RWPE1 (cell line): Measurements from ENCODE around the gene ID1.
"Not testable (repeated sequence)": the region's sequence is repeated elsewhere in the genome, so short reads cannot be mapped to it uniquely, and the experiment has no call there.

ENCODE experiments used
- CTCF ChIA-PET: fragments of 350-600 bp; sonication (Branson Sonifier 250); formaldehyde crosslinking; extraction: SDS; loops from one replicate; lab custom pipeline; 2021; lab: Yijun Ruan, JAX
- POLR2A ChIA-PET: fragments of 400-600 bp; formaldehyde crosslinking; extraction: SDS; loops from one replicate; lab custom pipeline; 2020; ENCODE audit warnings: antibody characterized with exemption; ENCODE audit not compliant: low non-redundant PET; lab: Yijun Ruan, JAX
- DNase-seq: peaks from one replicate; pipeline ENCODE4 v3.0.0; 2012; ENCODE audit warnings: low spot score
- H3K27ac ChIP-seq: fragments of 450-650 bp; 2 replicates; pipeline ENCODE4 v1.5.1; 2017
- TF ChIP-seq, protein P1 (sequence below): fragments of 450-650 bp; conservative IDR thresholded peaks from 2 replicates; pipeline ENCODE4 v1.5.1; 2017; ENCODE audit warnings: low read depth, mild to moderate bottlenecking

ID1 gene

DNA sequence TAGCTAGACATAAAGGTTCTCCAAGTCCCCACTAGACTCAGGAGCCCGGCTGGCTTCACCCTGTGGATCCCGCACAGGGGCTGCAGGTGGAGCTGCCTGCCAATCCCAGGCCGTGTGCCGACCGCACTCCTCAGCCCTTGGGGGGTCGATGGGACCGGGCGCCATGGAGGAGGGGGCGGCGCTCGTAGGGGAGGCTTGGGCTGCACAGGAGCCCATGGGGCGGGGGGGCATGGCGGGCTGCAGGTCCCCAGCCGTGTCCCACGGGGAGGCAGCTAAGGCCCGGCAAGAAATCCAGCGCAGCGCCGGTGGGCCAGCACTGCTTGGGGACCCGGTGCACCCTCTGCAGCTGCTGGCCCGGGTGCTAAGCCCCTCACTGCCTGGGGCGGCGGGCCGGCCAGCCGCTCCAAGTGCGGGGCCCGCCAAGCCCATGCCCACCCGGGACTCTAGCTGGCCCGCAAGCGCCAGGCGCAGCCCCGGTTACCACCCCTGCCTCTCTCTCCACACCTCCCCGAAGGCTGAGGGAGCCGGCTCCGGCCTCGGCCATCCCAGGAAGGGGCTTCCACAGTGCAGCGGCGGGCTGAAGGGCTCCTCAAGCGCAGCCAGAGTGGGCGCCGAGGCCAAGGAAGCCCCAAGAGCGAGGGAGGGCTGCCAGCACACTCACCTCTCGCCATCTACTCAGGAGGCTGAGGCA, 26.5 kb upstream of the ID1 start:
- POLR2A ChIA-PET = interaction anchor here (1.1 to 1.6 kb wide), 4 partner anchors 15 to 29 kb away, joined by 3 to 7 read pairs (median 3); no protein-coding TSS in a partner anchor
- DNase-seq = no peak
- H3K27ac ChIP-seq = peak overlapping the region; percentile 6; the same call in 1 of the 2 replicates
- CTCF ChIA-PET = interaction anchor here (0.6 to 2.9 kb wide), 5 partner anchors 8 to 46 kb away, joined by 3 to 19 read pairs (median 6); no protein-coding TSS in a partner anchor
- TF ChIP-seq, protein P1, sequence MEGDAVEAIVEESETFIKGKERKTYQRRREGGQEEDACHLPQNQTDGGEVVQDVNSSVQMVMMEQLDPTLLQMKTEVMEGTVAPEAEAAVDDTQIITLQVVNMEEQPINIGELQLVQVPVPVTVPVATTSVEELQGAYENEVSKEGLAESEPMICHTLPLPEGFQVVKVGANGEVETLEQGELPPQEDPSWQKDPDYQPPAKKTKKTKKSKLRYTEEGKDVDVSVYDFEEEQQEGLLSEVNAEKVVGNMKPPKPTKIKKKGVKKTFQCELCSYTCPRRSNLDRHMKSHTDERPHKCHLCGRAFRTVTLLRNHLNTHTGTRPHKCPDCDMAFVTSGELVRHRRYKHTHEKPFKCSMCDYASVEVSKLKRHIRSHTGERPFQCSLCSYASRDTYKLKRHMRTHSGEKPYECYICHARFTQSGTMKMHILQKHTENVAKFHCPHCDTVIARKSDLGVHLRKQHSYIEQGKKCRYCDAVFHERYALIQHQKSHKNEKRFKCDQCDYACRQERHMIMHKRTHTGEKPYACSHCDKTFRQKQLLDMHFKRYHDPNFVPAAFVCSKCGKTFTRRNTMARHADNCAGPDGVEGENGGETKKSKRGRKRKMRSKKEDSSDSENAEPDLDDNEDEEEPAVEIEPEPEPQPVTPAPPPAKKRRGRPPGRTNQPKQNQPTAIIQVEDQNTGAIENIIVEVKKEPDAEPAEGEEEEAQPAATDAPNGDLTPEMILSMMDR = no peak

DNA sequence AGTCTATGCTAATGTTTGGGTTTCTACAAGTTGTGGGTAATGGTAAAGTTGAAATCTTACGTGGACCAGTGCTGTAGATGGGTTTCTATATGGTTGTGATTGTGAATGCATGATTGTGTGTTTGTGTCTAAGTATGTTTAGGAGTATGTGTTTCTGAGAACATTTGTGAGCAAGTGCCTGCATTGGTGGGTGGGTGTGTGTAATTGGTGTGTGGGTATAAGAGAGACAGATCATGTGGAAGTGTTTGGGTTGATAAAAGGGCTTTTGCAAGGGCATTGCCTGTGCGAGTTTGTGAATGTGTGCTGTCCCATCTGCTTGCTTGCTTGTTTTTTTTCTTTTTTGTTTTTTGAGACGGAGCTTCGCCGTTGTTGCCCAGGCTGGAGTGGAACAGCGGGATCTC, 25.8 kb upstream of the ID1 start:
- TF ChIP-seq, protein P1 = no peak
- peak overlapping the region; percentile 6; the same call in 1 of the 2 replicates for H3K27ac ChIP-seq
- CTCF ChIA-PET = interaction anchor here (0.8 kb wide), 1 partner anchor 34 kb away, joined by 5 read pairs; no protein-coding TSS in a partner anchor
- POLR2A ChIA-PET = interaction anchor here (1.1 to 1.4 kb wide), 2 partner anchors 14 to 26 kb away, joined by 3 read pairs; partner anchors contain the start of gene ID1
- DNase-seq = no peak

DNA sequence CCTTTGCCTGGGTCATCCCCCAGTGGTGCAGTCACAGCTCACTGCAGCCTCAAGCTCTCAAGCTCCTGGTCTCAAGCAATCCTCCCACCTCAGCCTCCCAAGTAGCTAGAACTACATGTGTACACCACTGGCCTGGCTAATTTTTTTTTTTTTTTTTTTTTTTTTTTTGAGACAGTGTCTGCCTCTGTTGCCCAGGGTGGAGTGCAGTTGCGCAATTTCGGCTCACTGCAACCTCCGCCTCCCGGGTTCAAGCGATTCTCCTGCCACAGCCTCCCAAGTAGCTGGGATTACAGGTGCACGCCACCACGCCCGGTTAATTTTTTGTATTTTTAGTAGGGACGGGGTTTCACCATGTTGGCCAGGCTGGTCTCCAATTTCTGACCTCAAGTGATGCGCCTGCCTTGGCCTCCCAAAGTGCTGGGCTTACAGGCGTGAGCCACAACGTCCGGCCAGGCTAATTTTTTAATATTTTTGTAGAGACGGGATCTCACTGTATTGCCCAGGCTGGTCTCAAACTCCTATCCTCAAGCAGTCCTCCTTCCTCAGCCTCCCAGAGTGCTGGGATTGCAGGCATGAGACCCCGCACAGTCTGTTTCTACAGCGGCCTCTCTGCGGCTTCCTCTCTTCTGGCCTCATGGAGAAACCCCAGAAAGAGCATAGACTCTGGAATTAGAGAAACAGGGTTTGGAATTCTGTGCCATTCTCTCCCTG, 25.0 kb upstream of the ID1 start:
- ChIA-PET POLR2A (interaction anchor here (1.4 kb wide), 1 partner anchor 25 kb away, joined by 3 read pairs; the partner anchor contains the start of gene ID1), CTCF (interaction anchor here (0.8 kb wide), 2 partner anchors 32 to 33 kb away, joined by 4 to 5 read pairs; no protein-coding TSS in a partner anchor)
- H3K27ac ChIP-seq = peak overlapping the region; percentile 22; the same call in 1 of the 2 replicates
- DNase-seq = not testable (repeated sequence)

DNA sequence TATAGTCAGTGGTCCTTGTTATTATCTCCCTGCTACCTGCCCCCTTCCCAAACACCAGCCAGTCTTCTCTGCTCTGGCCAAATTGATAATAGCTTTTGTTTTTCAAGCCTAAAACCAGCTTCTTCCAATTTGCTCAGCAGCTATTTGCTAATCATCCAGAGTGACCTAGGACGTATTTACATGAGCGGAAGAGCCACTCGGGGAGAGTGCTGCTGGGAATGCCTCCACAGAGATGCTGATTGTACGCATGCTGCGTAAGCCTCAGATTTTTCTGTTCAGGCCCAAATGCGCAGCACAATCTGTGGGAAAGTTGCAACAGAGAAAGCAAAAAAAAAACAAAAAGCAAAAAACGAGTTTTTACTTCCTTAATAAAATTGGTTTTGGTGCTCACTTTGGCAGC, 24.4 kb upstream of the ID1 start:
- ChIA-PET CTCF (interaction anchor here (0.8 kb wide), 1 partner anchor 32 kb away, joined by 4 read pairs; no protein-coding TSS in a partner anchor), POLR2A (interaction anchor here (1.4 kb wide), 1 partner anchor 24 kb away, joined by 3 read pairs; the partner anchor contains the start of gene ID1)
- TF ChIP-seq, protein P1 = no peak
- peak overlapping the region; percentile 22; the same call in 1 of the 2 replicates for H3K27ac ChIP-seq
- DNase-seq = no peak

DNA sequence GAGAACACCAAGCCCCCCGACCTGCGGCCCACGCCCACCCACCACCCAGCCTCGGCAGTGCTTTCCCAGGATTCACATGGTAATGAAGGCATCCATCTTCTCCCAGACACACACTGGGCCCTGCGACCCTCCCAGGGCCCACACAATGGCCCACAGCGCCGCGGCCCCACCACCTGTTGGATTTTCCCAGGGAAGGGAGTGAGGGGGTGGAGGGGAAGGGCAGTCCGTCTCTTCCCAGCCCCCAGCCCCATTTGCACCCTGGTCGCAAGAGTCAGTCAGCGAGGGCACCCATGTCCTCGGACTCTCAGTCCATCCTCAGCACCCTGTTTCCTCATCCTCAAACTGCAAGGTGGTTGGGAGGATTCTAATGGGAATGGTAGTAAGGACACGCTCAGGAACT, 23.7 kb upstream of the ID1 start:
- DNase-seq = no peak
- CTCF ChIA-PET = no interaction called here
- H3K27ac ChIP-seq = no peak overlapping the region
- TF ChIP-seq, protein P1 = no peak
- POLR2A ChIA-PET = no interaction called here

DNA sequence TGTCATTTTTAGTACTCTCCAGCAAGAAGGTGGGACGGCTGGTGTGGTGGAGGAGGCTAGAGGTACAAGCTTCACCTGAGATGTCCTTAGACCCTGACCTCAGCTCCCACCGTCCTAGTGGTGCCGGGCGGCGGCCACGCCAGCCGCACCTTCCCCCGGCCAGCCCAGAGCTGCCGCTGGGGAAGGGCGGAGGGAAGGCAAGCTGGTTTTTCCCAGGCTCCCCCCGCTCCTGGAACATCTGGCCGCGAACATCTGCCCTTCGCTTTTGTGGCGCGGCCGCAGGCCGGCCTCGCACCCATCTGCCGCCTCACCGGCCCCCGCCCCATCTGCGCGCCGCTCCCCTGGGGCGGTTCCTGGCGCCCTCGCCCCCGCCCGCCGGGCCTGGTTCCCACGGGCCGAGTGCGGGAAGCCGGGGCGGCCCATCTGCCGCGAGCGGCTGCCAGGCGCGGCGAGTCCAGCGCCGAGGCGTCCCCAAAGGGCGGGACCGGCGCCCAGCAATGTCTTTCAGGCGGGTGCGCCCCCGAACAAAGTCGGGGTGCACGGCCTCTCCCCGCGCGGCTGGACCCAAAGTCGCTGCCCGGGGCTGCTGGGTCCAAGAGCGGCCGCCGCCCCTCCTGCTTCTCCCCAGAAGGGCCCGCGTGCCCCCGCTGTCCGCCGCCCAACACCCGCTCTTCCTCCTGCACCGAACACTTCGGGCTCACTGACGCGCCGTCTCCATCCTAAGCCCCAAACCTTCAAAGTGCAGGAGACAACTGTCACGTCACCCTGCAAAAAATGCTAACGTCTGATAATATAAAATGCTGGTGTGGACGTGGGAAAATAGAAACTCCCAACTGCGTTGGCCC, 17.3 kb upstream of the ID1 start:
- ChIA-PET POLR2A (interaction anchor here (0.7 to 1.3 kb wide), 3 partner anchors 15 to 25 kb away, joined by 3 to 5 read pairs (median 4); no protein-coding TSS in a partner anchor), CTCF (interaction anchor here (0.8 to 1.5 kb wide), 5 partner anchors 9 to 28 kb away, joined by 3 to 9 read pairs (median 4); no protein-coding TSS in a partner anchor)
- TF ChIP-seq, protein P1 = no peak
- DNase-seq = no peak
- peak overlapping the region; percentile 64 for H3K27ac ChIP-seq
